ENCODE results near the gene EREG. TPM values are rescaled to one million over a fixed set of nuclear protein-coding genes. Genes with fewer than 3 reads are reported as not detected.

Gene EREG
- total and polyA plus RNA-seq, 2 of the 8 experiments (the other 6 are each of a cell fraction or from before 2014, with no cell fraction given): not detected

DNA sequence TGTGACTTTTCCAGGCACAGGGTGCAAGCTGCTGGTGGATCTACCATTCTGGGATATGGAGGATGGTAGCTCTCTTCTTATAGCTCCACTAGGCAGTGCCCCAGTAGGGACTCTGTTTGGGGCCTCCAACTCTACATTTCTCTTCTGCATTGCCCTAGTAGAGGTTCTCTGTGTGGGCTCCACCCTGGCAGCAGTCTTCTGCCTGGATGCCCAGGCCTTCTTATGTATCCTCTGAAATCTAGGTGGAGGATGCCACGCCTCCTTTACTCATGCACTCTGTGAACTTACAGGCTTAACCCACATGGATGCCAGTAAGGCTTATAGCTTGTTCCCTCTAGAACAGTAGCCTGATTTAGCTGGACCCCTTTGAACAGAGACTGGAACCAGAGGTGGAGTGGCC lies 20.9 kb upstream of the EREG start (continued):
- TF ChIP-seq TEAD4 (IDR thresholded peaks at IDR 0.05; ENCODE audit: low read depth, low read length) (no peak), GTF2F1 (IDR thresholded peaks at IDR 0.05; ENCODE audit: borderline replicate concordance, low read depth, low read length) (no peak), CEBPB (IDR thresholded peaks at IDR 0.05; ENCODE audit: low read depth, low read length) (no peak), MAFK (IDR thresholded peaks at IDR 0.05; ENCODE audit: low read depth, low read length) (no peak)
